Liver (tissue), 9 donors: ENCODE measurements around the gene CEP85L. TPM values are rescaled to one million over a fixed set of nuclear protein-coding genes. Genes with fewer than 3 reads are reported as not detected.

Experiments
- DNase-seq: peaks from one replicate; pipeline ENCODE4 v3.0.0-alpha.2; 2017; ENCODE audit warnings: low spot score
- H3K27ac ChIP-seq, 2 donors: one replicate each; pipeline ENCODE4 v1.7.0; 2013; ENCODE audit warnings: inconsistent platforms in 2 of 2, low read length in 2 of 2, control low read depth in 1 of 2, low read depth in 1 of 2, mild to moderate bottlenecking in 1 of 2
- H3K27me3 ChIP-seq, 4 donors: one replicate each; pipeline versions ENCODE4 v1.6.1 to v1.7.0; 2013; ENCODE audit warnings: low read length in 3 of 4, inconsistent platforms in 1 of 4, mild to moderate bottlenecking in 1 of 4, moderate library complexity in 1 of 4; ENCODE audit not compliant: control insufficient read depth in 4 of 4, insufficient read depth in 4 of 4
- H3K36me3 ChIP-seq, 4 donors: one replicate each; pipeline versions ENCODE4 v1.6.1 to v1.7.0; 2013; ENCODE audit warnings: low read length in 3 of 4, mild to moderate bottlenecking in 3 of 4, low read depth in 1 of 4, moderate library complexity in 1 of 4; ENCODE audit not compliant: control insufficient read depth in 4 of 4, insufficient read depth in 3 of 4
- H3K4me1 ChIP-seq, 4 donors: one replicate each; pipeline versions ENCODE4 v1.6.1 to v1.7.0; 2013; ENCODE audit warnings: low read length in 3 of 4, mild to moderate bottlenecking in 3 of 4, moderate library complexity in 1 of 4; ENCODE audit not compliant: control insufficient read depth in 4 of 4, insufficient read depth in 4 of 4
- H3K4me3 ChIP-seq, 3 donors: one replicate each; pipeline versions ENCODE4 v1.6.1 to v1.7.0; 2013; ENCODE audit warnings: low read length in 3 of 3, control low read depth in 1 of 3, low read depth in 1 of 3, mild to moderate bottlenecking in 1 of 3
- H3K9ac ChIP-seq, 2 donors: one replicate each; pipeline ENCODE4 v1.7.0; 2013; ENCODE audit warnings: low read length in 2 of 2, mild to moderate bottlenecking in 2 of 2, moderate library complexity in 2 of 2, control low read depth in 1 of 2, low read depth in 1 of 2
- H3K9me3 ChIP-seq, 4 donors: one replicate each; pipeline versions ENCODE4 v1.6.1 to v1.7.0; 2013; ENCODE audit warnings: low read length in 3 of 4; ENCODE audit not compliant: control insufficient read depth in 4 of 4
- FOXA1 ChIP-seq: IDR thresholded peaks from 2 replicates; pipeline ENCODE4 v1.6.1; 2016; ENCODE audit warnings: antibody characterized with exemption
- FOXA2 ChIP-seq: IDR thresholded peaks from 2 replicates; pipeline ENCODE4 v1.6.1; 2016; ENCODE audit warnings: antibody characterized with exemption
- GABPA ChIP-seq, 2 donors: IDR thresholded peaks in 1 of 2; conservative IDR thresholded peaks in 1 of 2; 2 replicates each; pipeline ENCODE4 v1.6.1; 2016; ENCODE audit warnings: antibody characterized with exemption in 2 of 2, mild to moderate bottlenecking in 1 of 2, moderate library complexity in 1 of 2
- HNF4A ChIP-seq, 2 donors: conservative IDR thresholded peaks; 2 replicates each; pipeline ENCODE4 v1.6.1; 2016; ENCODE audit warnings: antibody characterized with exemption in 2 of 2, mild to moderate bottlenecking in 2 of 2
- HNF4G ChIP-seq: IDR thresholded peaks from 2 replicates; pipeline ENCODE4 v1.6.1; 2016; ENCODE audit warnings: antibody characterized with exemption
- JUND ChIP-seq, 2 donors: IDR thresholded peaks; 2 replicates each; pipeline ENCODE4 v1.6.1; 2016; ENCODE audit warnings: antibody characterized with exemption in 2 of 2
- RAD21 ChIP-seq, 2 donors: IDR thresholded peaks; 2 replicates each; pipeline ENCODE4 v1.6.1; 2016; ENCODE audit warnings: antibody characterized with exemption in 2 of 2, mild to moderate bottlenecking in 2 of 2
- RXRA ChIP-seq, 2 donors: IDR thresholded peaks; 2 replicates each; pipeline ENCODE4 v1.6.1; 2017 to 2018; ENCODE audit warnings: antibody characterized with exemption in 2 of 2, mild to moderate bottlenecking in 1 of 2
- TAF1 ChIP-seq: conservative IDR thresholded peaks from 2 replicates; pipeline ENCODE4 v1.6.1; 2016; ENCODE audit warnings: antibody characterized with exemption, mild to moderate bottlenecking
- YY1 ChIP-seq: IDR thresholded peaks from 2 replicates; pipeline ENCODE4 v1.6.1; 2016; ENCODE audit warnings: antibody characterized with exemption, mild to moderate bottlenecking
- WGBS: extraction: QIAGEN DNeasy Blood & Tissue Kit; methylation state at CpG from one replicate; pipeline ENCODE4 v1.1.7; 2013; 5-methylcytosine and 5-hydroxymethylcytosine counted together
- polyA plus RNA-seq, 2 donors: library from polyadenylated mRNA; stranded (reverse) in 1 of 2; unstranded in 1 of 2; fragments of 200-250 nt in 1 of 2; fragments of >200 nt in 1 of 2; fragmentation: Nextera tagmentation in 1 of 2; extraction: Ambion mirVana in 1 of 2; gene quantifications; one replicate each; pipeline versions ENCODE4 v1.2.1 to v1.2.3, GENCODE V29; 2013 to 2015
- total RNA-seq, 2 donors: library from RNA; depleted of rRNA; stranded (reverse); fragments of >200 nt; gene quantifications; one replicate each; pipeline ENCODE4 v1.2.3, GENCODE V29; 2014
- TF ChIP-seq, protein P1 (sequence below): IDR thresholded peaks from 2 replicates; pipeline ENCODE4 v1.6.1; 2016; ENCODE audit warnings: antibody characterized with exemption
- TF ChIP-seq, protein P2 (sequence below): IDR thresholded peaks from 2 replicates; pipeline ENCODE4 v1.6.1; 2016; ENCODE audit warnings: antibody characterized with exemption
- TF ChIP-seq, protein P3 (sequence below): IDR thresholded peaks from 2 replicates; pipeline ENCODE4 v1.6.1; 2016; ENCODE audit warnings: antibody characterized with exemption, mild to moderate bottlenecking
- TF ChIP-seq, protein P4 (sequence below): IDR thresholded peaks from 2 replicates; pipeline ENCODE4 v1.6.1; 2016; ENCODE audit warnings: antibody characterized with exemption
- donor health status: healthy.
- donor health status: healthy.
- donor health status: healthy.
- donor health status: healthy.
- donor health status: healthy.

Gene CEP85L
- total and polyA plus RNA-seq, 4 donors = 0.40 to 6.4 (median 2.3) TPM

DNA sequence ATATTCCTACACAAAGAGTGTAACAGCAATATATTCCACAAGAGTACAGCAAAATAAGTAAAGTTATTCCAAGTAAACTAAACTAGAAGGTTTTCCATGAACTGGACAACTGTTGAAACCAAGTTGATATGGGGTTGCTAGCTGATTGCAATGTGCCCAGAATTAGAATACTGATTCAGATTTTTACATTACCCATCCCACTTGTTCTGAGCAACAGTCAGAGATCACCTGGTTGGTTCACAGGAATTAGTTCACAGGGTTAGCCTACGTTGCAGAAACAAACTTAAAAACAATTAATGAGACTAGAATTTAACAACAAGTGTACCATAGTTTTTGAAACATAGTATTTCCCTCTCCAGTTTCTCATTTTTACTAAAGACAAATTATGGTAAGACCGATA lies 49.1 kb downstream of the CEP85L start:
- H3K9ac ChIP-seq = no peak overlapping the region
- H3K9me3 ChIP-seq = no peaks in the 10 kb centered on the region
- H3K27me3 ChIP-seq = no peaks in the 10 kb centered on the region
- H3K4me3 ChIP-seq = no peak overlapping the region
- WGBS = 73% methylated on average over 2 of the region's 2 CpGs
- no peaks in the 10 kb centered on the region for H3K4me1 ChIP-seq
- no peak for DNase-seq
- H3K36me3 ChIP-seq = no peaks in the 10 kb centered on the region
- H3K27ac ChIP-seq = no peak overlapping the region
- TF ChIP-seq, protein P1, sequence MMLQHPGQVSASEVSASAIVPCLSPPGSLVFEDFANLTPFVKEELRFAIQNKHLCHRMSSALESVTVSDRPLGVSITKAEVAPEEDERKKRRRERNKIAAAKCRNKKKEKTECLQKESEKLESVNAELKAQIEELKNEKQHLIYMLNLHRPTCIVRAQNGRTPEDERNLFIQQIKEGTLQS = no peak
- TF ChIP-seq RAD21 (IDR thresholded peaks at IDR 0.05) = no peak
- TF ChIP-seq, protein P2, sequence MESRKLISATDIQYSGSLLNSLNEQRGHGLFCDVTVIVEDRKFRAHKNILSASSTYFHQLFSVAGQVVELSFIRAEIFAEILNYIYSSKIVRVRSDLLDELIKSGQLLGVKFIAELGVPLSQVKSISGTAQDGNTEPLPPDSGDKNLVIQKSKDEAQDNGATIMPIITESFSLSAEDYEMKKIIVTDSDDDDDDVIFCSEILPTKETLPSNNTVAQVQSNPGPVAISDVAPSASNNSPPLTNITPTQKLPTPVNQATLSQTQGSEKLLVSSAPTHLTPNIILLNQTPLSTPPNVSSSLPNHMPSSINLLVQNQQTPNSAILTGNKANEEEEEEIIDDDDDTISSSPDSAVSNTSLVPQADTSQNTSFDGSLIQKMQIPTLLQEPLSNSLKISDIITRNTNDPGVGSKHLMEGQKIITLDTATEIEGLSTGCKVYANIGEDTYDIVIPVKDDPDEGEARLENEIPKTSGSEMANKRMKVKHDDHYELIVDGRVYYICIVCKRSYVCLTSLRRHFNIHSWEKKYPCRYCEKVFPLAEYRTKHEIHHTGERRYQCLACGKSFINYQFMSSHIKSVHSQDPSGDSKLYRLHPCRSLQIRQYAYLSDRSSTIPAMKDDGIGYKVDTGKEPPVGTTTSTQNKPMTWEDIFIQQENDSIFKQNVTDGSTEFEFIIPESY = no peak
- TF ChIP-seq, protein P3, sequence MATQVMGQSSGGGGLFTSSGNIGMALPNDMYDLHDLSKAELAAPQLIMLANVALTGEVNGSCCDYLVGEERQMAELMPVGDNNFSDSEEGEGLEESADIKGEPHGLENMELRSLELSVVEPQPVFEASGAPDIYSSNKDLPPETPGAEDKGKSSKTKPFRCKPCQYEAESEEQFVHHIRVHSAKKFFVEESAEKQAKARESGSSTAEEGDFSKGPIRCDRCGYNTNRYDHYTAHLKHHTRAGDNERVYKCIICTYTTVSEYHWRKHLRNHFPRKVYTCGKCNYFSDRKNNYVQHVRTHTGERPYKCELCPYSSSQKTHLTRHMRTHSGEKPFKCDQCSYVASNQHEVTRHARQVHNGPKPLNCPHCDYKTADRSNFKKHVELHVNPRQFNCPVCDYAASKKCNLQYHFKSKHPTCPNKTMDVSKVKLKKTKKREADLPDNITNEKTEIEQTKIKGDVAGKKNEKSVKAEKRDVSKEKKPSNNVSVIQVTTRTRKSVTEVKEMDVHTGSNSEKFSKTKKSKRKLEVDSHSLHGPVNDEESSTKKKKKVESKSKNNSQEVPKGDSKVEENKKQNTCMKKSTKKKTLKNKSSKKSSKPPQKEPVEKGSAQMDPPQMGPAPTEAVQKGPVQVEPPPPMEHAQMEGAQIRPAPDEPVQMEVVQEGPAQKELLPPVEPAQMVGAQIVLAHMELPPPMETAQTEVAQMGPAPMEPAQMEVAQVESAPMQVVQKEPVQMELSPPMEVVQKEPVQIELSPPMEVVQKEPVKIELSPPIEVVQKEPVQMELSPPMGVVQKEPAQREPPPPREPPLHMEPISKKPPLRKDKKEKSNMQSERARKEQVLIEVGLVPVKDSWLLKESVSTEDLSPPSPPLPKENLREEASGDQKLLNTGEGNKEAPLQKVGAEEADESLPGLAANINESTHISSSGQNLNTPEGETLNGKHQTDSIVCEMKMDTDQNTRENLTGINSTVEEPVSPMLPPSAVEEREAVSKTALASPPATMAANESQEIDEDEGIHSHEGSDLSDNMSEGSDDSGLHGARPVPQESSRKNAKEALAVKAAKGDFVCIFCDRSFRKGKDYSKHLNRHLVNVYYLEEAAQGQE = no peak
- no peak for TF ChIP-seq HNF4A (conservative IDR thresholded peaks at IDR 0.05)
- no peak for TF ChIP-seq FOXA1
- no peak for TF ChIP-seq FOXA2

DNA sequence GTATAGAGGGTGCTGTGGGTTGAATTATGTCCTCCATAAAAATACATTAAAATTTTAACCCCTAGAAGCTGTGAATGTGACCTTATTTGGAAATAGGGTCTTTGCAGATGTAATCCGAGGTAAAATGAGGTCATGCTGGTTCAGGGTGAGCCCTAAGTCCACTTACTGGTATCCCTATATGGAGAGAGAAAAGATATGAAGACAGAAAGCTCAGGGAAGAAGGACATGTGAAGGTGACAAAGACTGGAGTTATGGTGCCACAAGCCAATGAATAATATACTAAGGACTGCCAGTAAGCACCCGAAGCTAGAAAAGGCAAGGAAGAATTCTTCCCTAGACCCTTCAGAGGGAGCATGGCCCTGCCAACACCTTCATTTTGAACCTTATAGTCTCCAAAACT lies 53.1 kb downstream of the CEP85L start:
- no peak for TF ChIP-seq RAD21 (IDR thresholded peaks at IDR 0.05)
- no peak for TF ChIP-seq FOXA2
- no peak for DNase-seq
- WGBS = 90% methylated on average over 2 of the region's 2 CpGs
- no peak overlapping the region for H3K9ac ChIP-seq
- H3K27ac ChIP-seq = no peak overlapping the region
- H3K9me3 ChIP-seq = no peaks in the 10 kb centered on the region
- H3K36me3 ChIP-seq = no peaks in the 10 kb centered on the region
- no peaks in the 10 kb centered on the region for H3K4me1 ChIP-seq
- H3K4me3 ChIP-seq = no peak overlapping the region
- no peaks in the 10 kb centered on the region for H3K27me3 ChIP-seq

DNA sequence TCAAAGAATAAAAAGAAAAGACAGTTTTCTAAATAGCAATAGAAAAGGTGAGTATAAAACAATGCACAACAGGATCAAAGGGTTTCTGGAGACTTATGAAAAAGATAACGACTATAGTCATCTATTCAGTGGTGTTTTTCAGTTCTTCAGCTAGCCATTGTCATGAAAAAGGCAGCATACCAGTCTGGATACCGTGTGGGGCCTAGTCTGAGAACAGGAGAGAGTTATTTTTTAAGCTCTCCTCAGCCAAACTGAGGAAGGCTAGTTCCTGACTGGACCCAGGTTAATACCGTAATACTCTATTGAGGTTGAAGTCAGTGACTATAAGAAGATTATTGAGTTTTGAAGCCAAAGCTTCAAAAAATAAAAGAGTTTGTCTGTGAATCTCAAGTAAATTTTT lies 53.8 kb downstream of the CEP85L start:
- no peaks in the 10 kb centered on the region for H3K36me3 ChIP-seq
- H3K4me1 ChIP-seq = no peaks in the 10 kb centered on the region
- WGBS = 81% methylated on average over 3 of the region's 3 CpGs
- H3K27me3 ChIP-seq = no peaks in the 10 kb centered on the region
- no peak for DNase-seq
- TF ChIP-seq, protein P4, sequence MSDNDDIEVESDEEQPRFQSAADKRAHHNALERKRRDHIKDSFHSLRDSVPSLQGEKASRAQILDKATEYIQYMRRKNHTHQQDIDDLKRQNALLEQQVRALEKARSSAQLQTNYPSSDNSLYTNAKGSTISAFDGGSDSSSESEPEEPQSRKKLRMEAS = no peak
- no peak for TF ChIP-seq JUND (IDR thresholded peaks at IDR 0.05)
- TF ChIP-seq GABPA (IDR thresholded peaks at IDR 0.05 in 1 of 2, conservative IDR thresholded peaks at IDR 0.05 in 1 of 2) = no peak
- no peak for TF ChIP-seq HNF4G
- no peak for TF ChIP-seq RXRA (IDR thresholded peaks at IDR 0.05)
- no peak for TF ChIP-seq HNF4A (conservative IDR thresholded peaks at IDR 0.05)
- no peak for TF ChIP-seq TAF1
- TF ChIP-seq FOXA2 = no peak
- no peak for TF ChIP-seq FOXA1
- no peak for TF ChIP-seq YY1
- TF ChIP-seq, protein P2 = no peak
- no peaks in the 10 kb centered on the region for H3K9me3 ChIP-seq
- H3K4me3 ChIP-seq = no peak overlapping the region
- H3K9ac ChIP-seq = no peak overlapping the region
- H3K27ac ChIP-seq = no peak overlapping the region
